GM19023 (cell line): ENCODE measurements around the gene RFLNA.

ENCODE experiments used
- ATAC-seq: cut with Tn5 transposase; IDR thresholded peaks from one replicate; pipeline ENCODE4 v1.9.1; 2021; ENCODE audit warnings: mild to moderate bottlenecking, moderate library complexity; ENCODE audit not compliant: unreplicated experiment

The RFLNA gene

GRCh38 chr12:124354400-124354799 lies 59.5 kb downstream of the RFLNA start:
- no peak for ATAC-seq

DNA sequence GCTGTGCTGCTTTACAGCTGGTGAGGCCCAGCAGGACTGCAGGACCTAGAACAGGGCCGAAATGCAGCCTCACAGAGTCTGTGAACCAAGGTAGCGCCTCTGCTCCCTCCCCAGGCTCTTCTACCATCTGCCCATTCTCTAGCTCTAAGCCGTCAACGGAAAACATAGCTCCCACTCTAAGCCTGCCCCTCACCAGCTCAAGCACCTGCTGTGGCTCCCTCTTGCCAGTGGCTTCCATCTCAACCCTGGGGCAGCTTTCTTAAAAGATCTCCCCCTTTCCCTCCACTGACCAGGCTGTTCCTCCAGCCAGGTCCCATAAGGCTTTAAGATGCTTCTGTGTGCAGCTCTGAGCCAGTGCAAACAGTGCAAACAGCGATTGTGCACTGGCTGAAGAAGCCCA lies 61.3 kb downstream of the RFLNA start:
- no peak for ATAC-seq

DNA sequence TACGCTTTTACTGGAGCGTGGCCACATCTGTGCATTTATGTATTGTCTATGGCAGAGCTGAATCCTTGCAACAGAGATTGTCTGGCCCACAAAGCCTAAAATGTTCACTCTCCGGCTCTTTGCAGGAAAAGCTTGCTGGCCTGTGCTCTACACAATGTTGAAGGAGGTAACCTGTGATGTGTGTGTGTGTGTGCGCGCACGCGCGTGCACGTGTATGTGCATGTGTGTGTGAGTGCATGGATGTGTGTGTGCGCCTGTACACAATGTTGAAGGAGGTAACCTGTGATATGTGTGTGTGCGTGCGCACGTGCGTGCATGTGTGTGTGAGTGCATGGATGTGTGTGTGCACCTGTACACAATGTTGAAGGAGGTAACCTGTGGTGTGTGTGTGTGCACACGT lies 62.7 kb downstream of the RFLNA start:
- no peak for ATAC-seq

- ATAC-seq: no peak
These were observed 63.7 kb downstream of the RFLNA start for GRCh38 chr12:124358572-124358971.

GRCh38 chr12:124359671-124360581 lies 65.0 kb downstream of the RFLNA start:
- ATAC-seq: no peak

- ATAC-seq: no peak
These were observed 66.4 kb downstream of the RFLNA start for GRCh38 chr12:124361074-124361970.

DNA sequence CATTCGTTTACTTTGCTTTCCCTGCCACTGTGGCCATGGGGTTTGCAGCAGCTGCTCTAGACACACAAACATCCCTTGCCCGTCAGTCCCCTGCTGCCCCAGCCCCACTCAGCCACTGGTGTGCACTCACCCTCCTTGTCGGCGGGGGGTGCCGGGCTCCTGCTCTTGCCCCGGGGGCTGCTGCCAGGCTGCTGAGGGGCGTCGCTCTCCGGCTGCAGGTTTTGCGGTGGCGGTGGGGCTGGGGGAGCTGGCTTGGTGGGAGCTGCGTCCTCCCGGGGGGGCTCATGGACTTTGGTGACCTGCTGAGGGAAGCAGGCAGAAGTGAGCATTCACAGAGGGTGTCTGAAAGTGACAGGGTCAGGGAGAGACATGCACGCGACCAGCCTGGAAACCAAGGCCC lies 67.1 kb downstream of the RFLNA start:
- no peak for ATAC-seq

DNA sequence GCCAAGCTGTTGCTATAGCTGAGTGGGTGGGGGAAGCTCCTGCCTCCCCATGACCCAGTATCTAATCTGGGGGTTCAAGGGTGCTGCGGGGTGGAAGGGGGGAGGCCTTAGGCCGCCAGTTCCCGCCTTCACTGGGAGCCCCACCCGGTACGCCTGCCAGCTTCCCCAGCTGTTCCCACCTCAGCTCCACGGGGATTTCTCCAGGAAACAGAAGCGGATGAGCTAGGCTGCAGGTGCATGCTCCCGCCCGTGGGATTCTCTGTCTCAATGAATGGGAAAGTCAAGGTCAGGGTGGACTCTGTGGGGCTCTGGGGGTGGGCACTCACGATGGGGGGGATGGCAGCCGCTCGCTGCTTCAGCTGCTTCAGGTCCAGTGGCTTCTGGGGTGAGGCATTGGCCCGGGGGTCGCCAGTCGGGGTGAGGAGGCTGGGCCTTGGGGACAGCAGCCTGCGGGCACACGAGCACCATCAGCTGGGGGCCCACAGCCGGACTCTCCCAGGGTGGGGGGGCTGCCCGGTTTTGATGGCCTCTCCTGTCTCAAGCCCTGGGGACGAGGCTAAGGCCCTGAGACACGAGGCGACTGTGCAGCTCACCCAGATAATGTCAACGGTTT lies 68.6 kb downstream of the RFLNA start:
- ATAC-seq: no peak

DNA sequence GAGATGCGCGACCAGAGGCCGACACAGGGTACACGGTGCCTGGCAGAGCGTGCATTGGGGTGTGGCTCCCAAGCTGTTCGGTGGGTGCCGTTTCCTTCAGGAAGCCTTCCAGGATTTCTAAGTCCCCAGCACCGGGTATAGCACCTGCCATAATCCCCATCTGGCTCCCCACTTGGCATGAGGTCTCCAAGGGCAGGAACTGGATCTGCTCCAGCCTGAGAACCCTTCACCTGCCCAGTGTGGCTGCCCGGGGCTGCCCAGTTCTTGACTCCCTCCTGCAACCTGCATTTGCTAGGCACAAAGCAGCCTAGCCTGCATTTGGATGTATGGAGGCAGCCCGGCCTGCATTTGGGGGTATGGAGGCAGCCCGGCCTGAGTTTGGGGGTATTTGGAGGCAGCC lies 69.7 kb downstream of the RFLNA start:
- ATAC-seq: no peak
